DMS153 treated with DMSO at 0.1 percent for 48 hours (cell line): ENCODE measurements around the gene PBX4.

ENCODE experiments used
- DNase-seq: peaks from one replicate; lab custom pipeline; 2025; ENCODE audit not compliant: unreplicated experiment; lab: John Stamatoyannopoulos, UW

Gene PBX4

DNA sequence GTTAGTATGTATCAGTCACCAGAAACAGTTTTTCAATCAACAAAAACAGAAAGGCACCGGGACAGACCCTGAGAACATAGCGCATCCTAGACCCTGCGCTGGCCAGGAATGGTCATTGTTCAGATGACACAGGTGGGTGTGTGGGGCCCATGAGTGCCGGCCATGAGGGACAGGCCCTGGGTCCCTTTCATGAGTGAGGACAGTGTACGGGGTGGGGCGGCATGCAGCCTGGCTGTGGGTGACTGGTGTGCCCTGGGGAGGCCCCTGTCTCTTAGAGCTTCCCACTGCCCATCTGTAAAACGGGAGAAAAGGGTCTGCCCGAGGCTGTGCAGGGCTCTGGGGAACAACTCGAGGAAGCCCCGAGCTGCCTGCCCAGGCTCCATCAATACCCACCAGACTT, 25.8 kb downstream of the PBX4 start:
- DNase-seq, result no peak

GRCh38 chr19:19591133-19591825, 27.2 kb downstream of the PBX4 start:
- DNase-seq, result no peak

DNA sequence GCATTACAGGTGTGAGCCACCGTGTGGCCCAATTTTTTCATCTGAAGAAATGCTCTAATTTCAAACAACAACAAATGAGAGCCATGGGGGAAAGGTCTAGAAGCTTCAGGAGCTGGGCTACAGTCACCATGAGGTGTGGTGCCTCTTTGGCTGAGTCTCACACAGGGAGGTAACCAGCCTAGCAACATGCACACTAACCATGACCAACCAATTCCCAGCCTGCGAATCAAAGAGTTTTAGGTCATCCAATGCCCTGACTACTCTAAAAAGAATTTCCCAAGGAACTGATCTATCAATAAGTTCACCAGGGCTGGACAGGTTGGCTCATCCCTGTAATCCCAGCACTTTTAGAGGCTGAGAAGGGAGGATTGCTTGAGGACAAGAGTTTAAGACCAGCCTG, 29.9 kb downstream of the PBX4 start:
- no peak for DNase-seq

DNA sequence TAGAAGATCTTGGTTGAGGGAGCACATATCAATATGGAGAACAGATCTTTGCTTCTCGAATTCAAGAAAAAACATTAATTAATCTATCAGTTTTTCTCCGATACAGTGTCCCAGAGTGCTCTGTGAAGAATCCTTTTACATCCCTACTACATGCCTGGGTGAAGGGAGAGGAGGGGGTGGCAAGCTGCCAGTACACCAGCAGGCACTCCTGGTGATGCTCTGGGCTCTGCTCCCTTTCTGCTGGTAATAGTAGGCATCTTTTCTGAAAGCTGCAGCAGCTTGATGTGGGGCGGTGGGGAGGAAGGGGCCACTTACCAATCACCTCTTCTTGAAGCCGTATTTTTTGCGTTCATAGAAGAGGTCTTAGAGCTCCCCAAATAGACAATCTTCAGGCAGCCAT, 30.7 kb downstream of the PBX4 start:
- DNase-seq, result no peak

DNA sequence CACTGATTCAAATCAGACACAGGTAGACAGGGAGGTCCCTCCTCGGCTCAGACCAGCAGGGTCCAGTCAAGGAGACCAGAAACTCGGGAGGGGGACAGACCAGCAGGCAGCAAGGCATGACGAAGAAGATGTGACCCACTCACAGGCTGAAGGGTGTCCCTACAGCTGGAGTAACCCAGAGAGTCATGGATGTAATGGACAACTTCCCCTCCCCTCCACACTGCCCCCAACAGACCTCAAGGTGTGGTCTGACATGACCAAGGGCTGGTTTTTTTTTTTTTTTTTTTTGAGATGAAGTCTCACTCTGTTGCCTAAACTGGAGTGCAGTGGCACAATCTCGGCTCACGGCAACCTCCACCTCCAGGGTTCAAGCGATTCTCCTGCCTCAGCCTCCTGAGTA, 34.1 kb downstream of the PBX4 start:
- DNase-seq, result no peak

- DNase-seq, result no peak
Observed at GRCh38 chr19:19582471-19582870, 36.0 kb downstream of the PBX4 start.

GRCh38 chr19:19581391-19581790, 37.1 kb downstream of the PBX4 start:
- DNase-seq, result no peak

GRCh38 chr19:19580418-19580817, 38.1 kb downstream of the PBX4 start:
- DNase-seq, result no peak

GRCh38 chr19:19579533-19580361, 38.7 kb downstream of the PBX4 start:
- no peak for DNase-seq

- DNase-seq, result no peak
Observed at GRCh38 chr19:19578252-19578651, 40.2 kb downstream of the PBX4 start.

GRCh38 chr19:19575411-19575810, 43.1 kb downstream of the PBX4 start:
- no peak for DNase-seq

DNA sequence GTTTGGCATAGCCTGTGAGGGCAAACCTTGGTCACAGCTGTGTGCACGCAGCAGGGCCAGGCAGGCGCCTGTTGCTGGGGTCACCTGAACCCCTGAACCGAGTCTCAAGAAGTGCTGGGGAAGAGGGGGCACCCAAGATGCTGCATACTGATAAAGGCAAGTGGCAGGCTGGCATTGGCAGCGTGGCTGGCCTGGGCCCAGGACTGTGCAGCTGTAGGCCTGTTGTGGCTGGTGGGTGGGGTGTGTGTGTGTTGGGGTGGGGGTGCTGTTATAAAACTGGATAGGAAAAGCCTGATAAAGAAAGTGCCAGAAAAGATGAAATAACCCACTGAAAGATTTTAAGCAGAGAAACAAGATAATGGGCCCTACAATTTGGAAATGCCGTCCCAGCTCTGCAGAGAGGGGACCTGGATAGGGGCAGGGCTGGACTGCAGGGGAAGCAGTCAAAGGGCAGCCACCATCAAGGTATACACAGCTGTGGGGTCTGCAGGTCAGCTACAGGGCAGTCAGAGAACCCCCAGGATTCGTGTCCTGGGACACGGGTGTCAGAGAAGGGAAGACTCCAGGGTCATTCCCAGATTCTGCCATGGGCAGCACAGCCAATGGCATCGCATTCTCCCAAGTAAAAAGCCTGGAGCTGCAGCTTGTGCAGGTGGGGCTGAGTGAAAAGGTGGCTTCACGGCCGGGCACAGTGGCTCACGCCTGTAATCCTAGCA, 47.3 kb downstream of the PBX4 start:
- no peak for DNase-seq

DNA sequence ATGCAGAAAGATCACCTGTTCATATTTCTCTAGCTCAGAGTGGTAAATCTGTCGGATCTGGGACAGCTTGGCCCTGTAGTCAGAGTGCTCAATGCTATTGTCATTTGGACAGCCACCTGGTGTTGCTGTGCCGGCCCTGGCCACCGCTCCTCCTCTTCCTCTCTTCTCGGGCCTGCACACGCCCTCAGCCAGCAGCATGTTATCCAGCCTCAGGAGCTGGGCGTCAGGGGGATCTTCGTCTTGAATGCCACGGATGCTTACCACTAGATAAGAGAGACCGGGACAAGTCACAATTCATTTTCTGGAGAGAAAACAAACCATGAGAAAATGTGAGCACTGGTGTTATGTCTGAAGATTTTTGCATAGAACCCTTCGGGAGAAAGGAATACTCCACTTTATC, 47.9 kb downstream of the PBX4 start:
- no peak for DNase-seq

GRCh38 chr19:19568802-19569756, 49.4 kb downstream of the PBX4 start:
- DNase-seq, result no peak

GRCh38 chr19:19567391-19567790, 51.1 kb downstream of the PBX4 start:
- no peak for DNase-seq

DNA sequence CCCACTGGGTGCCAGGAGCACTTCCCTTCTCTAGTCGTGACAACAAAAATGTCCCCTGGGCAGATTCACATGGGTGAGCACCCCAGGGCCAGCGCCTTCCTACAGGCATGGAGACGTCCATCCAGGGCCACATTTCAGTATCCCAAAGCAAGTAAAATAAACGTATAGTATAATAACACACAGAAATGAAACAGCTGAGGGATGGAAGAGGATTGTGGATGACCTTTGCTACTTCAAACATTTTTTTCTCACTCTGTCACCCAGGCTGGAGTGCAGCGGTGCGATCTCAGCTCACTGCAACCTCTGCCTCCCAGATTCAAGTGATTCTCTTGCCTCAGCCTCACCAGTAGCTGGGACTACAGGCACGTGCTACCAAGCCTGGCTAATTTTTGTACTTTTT, 52.2 kb downstream of the PBX4 start:
- DNase-seq, result no peak

GRCh38 chr19:19563348-19563848, 55.1 kb downstream of the PBX4 start:
- no peak for DNase-seq

DNA sequence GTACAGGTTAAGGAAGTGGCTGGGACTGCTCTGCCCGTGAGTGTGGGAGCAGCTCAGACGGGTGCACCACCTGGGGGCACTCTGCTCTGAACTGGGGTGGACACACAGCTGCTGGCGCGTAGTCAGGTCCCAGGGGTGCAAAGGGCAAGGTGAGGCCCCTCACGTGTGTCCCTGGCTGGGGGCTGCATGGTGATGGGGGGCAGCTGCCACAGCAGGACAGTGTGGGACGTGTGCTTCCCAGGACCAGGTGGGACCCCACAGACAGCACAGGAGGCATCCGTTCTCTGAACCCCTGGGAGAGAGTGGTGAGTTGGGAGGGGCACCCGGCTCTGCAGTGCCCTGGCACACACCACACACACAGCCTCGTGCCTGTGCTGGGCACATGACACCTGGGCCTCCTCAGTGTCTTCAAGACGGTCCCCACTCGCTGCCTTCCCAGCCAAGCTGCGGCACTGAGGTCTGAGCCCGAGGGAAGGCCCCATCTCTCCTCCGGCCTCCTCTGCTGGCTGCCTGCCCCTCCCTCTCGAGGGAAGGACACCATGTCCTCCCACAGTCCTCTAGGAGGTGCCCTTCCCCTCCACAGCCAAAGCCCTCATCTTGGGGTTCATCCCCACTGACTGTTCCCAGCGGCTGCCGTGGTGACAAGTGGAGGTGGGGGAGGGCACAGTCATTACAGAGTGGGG, 55.7 kb downstream of the PBX4 start:
- DNase-seq, result no peak

DNA sequence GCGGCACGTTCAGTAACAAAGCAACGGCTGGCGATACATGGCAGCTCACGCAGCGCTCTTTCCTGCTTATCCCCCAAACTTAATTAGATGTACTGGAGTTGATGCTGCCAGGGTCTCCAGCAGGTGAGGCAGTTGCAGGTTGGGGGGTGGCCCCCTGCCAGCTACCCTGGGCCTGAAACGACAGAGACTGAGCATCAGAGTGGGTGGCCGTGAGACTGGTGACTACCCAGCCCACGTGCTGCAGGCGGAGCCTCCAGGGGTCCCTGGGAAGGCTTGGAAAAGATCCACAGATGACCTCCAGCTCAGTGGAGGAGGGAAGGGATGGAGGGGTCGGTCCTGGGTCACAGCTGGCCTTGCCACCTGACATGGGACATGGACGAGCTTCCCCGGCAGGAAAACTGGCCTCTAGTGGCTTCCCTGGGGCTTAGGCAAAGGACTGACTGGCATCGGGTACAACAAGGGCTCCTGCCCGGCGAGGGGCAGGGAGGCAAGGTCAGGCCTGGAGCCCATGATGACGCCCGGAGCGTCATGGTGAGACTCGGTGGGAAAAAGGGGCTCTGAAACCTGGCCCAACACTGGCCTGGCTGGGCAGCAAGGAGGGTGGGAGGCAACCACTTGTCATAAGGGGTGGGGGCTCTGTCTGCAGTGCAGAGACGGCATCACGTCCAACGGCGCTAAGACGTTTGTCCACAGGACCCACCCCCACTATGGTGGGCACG, 56.4 kb downstream of the PBX4 start:
- DNase-seq, result no peak
